Activated naive CD4-positive, alpha-beta T cell treated with anti-CD3 and anti-CD28 coated beads, Interleukin-2, amount 50 U/mL, for 72 hours (primary cell): ENCODE measurements around the gene CPSF3. TPM values are rescaled to one million over a fixed set of nuclear protein-coding genes. Genes with fewer than 3 reads are reported as not detected.
A peak's percentile ranks its signal among the peaks of the same experiment; 100 is the strongest.

Experiments
- ATAC-seq, 2 donors: fragments of 150-1000 bp; cut with Tn5 transposase; 2 replicates each; pipeline ENCODE4 v1.10.0; 2021; ENCODE audit warnings: mild to moderate bottlenecking in 2 of 2, moderate library complexity in 2 of 2
- DNase-seq, 2 donors: peaks; one replicate each; pipeline ENCODE4 v3.0.0; 2021 to 2022; ENCODE audit warnings: low spot score in 2 of 2
- H3K27ac Mint-ChIP-seq, 2 donors: one replicate each; pipeline ENCODE4 v1.8.0; 2022; ENCODE audit warnings: mild to moderate bottlenecking in 2 of 2, mixed read lengths in 2 of 2
- H3K36me3 Mint-ChIP-seq, 2 donors: one replicate each; pipeline ENCODE4 v1.8.0; 2022; ENCODE audit warnings: mixed read lengths in 2 of 2
- H3K9me3 Mint-ChIP-seq, 2 donors: one replicate each; pipeline ENCODE4 v1.8.0; 2022; ENCODE audit warnings: mixed read lengths in 2 of 2
- total RNA-seq, 2 donors: library from RNA; stranded (reverse); gene quantifications; one replicate each; pipeline ENCODE4 v1.2.3, GENCODE V29; 2022

The CPSF3 gene
- total RNA-seq, 2 donors from 2014 or later = 55.8 to 63.3 TPM

- ATAC-seq (peak; percentile 24), DNase-seq (peak in 1 of 2 donors; percentile 24)
- Mint-ChIP-seq H3K9me3 (peaks cover 0 to 8% of the 10 kb centered on the region in 2 donors), H3K27ac (peak overlapping the region; percentile 22 to 86), H3K36me3 (peaks cover 20 to 31% of the 10 kb centered on the region in 2 donors)
Measured at GRCh38 chr2:9473308-9473984, 50.0 kb downstream of the CPSF3 start.

GRCh38 chr2:9473985-9474360, 50.5 kb downstream of the CPSF3 start:
- ATAC-seq (peak; percentile 57 to 61), DNase-seq (no peak)
- Mint-ChIP-seq H3K27ac (peak overlapping the region; percentile 22 to 86), H3K9me3 (peaks cover 0 to 8% of the 10 kb centered on the region in 2 donors), H3K36me3 (peaks cover 25 to 31% of the 10 kb centered on the region in 2 donors)

- DNase-seq = peak; percentile 60 to 76
- peaks cover 0 to 8% of the 10 kb centered on the region in 2 donors for H3K9me3 Mint-ChIP-seq
- peak; percentile 84 to 85 for ATAC-seq
- peaks cover 25 to 31% of the 10 kb centered on the region in 2 donors for H3K36me3 Mint-ChIP-seq
- H3K27ac Mint-ChIP-seq = peak within 1 kb of the TSS; percentile 88 to 92
Measured at GRCh38 chr2:9474361-9475057, 51.1 kb downstream of the CPSF3 start, which contains the start of gene IAH1. Gene IAH1, plus strand, starts transcription at chr2:9474551. Its CDS starts 16 bp downstream, at chr2:9474567.

- DNase-seq = no peak
- ATAC-seq = no peak
- H3K27ac Mint-ChIP-seq = no peak overlapping the region
- peaks cover 0 to 8% of the 10 kb centered on the region in 2 donors for H3K9me3 Mint-ChIP-seq
- H3K36me3 Mint-ChIP-seq = peaks cover 25 to 27% of the 10 kb centered on the region in 2 donors
Measured at GRCh38 chr2:9477914-9478313, 54.5 kb downstream of the CPSF3 start.

- no peak for DNase-seq
- peaks cover 0 to 8% of the 10 kb centered on the region in 2 donors for H3K9me3 Mint-ChIP-seq
- ATAC-seq = no peak
- peaks cover 21 to 23% of the 10 kb centered on the region in 2 donors for H3K36me3 Mint-ChIP-seq
- peak overlapping the region; percentile 13 to 28 for H3K27ac Mint-ChIP-seq
Measured at GRCh38 chr2:9478526-9478925, 55.1 kb downstream of the CPSF3 start.

- H3K36me3 Mint-ChIP-seq = peaks cover 16 to 30% of the 10 kb centered on the region in 2 donors
- peaks cover 0 to 8% of the 10 kb centered on the region in 2 donors for H3K9me3 Mint-ChIP-seq
- DNase-seq = no peak
- peak overlapping the region in 1 of 2 donors; percentile 77 for H3K27ac Mint-ChIP-seq
- no peak for ATAC-seq
Measured at GRCh38 chr2:9480157-9480556, 56.7 kb downstream of the CPSF3 start.

- no peaks in the 10 kb centered on the region for H3K9me3 Mint-ChIP-seq
- H3K27ac Mint-ChIP-seq = peak overlapping the region in 1 of 2 donors; percentile 78
- H3K36me3 Mint-ChIP-seq = peaks cover 5 to 23% of the 10 kb centered on the region in 2 donors
- ATAC-seq (peak in 1 of 2 donors; percentile 28), DNase-seq (no peak)
Measured at GRCh38 chr2:9483107-9483506, 59.7 kb downstream of the CPSF3 start.

GRCh38 chr2:9484533-9484932, 61.1 kb downstream of the CPSF3 start:
- no peak for ATAC-seq
- H3K9me3 Mint-ChIP-seq = no peaks in the 10 kb centered on the region
- H3K36me3 Mint-ChIP-seq = peaks cover 0 to 25% of the 10 kb centered on the region in 2 donors
- peak overlapping the region; percentile 7 to 78 for H3K27ac Mint-ChIP-seq
- no peak for DNase-seq

GRCh38 chr2:9488583-9489547, 65.4 kb downstream of the CPSF3 start:
- DNase-seq (no peak), ATAC-seq (peak; percentile 63 to 73)
- H3K9me3 Mint-ChIP-seq = no peaks in the 10 kb centered on the region
- peak overlapping the region in 1 of 2 donors; percentile 71 for H3K27ac Mint-ChIP-seq
- peaks cover 0 to 41% of the 10 kb centered on the region in 2 donors for H3K36me3 Mint-ChIP-seq

GRCh38 chr2:9490789-9491188, 67.3 kb downstream of the CPSF3 start:
- Mint-ChIP-seq H3K27ac (no peak overlapping the region), H3K9me3 (no peaks in the 10 kb centered on the region), H3K36me3 (peaks cover 4 to 30% of the 10 kb centered on the region in 2 donors)
- ATAC-seq (no peak), DNase-seq (no peak)

- ATAC-seq = no peak
- DNase-seq = no peak
- Mint-ChIP-seq H3K27ac (peak overlapping the region in 1 of 2 donors; percentile 4), H3K9me3 (no peaks in the 10 kb centered on the region), H3K36me3 (peaks cover 13 to 25% of the 10 kb centered on the region in 2 donors)
Measured at GRCh38 chr2:9492927-9493326, 69.5 kb downstream of the CPSF3 start.

- Mint-ChIP-seq H3K36me3 (peaks cover 13 to 21% of the 10 kb centered on the region in 2 donors), H3K27ac (peak overlapping the region in 1 of 2 donors; percentile 4), H3K9me3 (no peaks in the 10 kb centered on the region)
- DNase-seq (no peak), ATAC-seq (peak; percentile 58 to 71)
Measured at GRCh38 chr2:9493478-9493877, 70.0 kb downstream of the CPSF3 start.

GRCh38 chr2:9494081-9494480, 70.6 kb downstream of the CPSF3 start:
- no peak for DNase-seq

GRCh38 chr2:9497017-9497416, 73.6 kb downstream of the CPSF3 start:
- H3K27ac Mint-ChIP-seq = peak overlapping the region; percentile 61 to 63

More at GRCh38 chr2:9494081-9494480, 70.6 kb downstream of the CPSF3 start:
- peak; percentile 30 to 69 for ATAC-seq
- Mint-ChIP-seq H3K9me3 (no peaks in the 10 kb centered on the region), H3K27ac (peak overlapping the region in 1 of 2 donors; percentile 86), H3K36me3 (peaks cover 13 to 26% of the 10 kb centered on the region in 2 donors)

GRCh38 chr2:9498210-9498609, 74.8 kb downstream of the CPSF3 start:
- Mint-ChIP-seq H3K9me3 (no peaks in the 10 kb centered on the region), H3K27ac (peak overlapping the region in 1 of 2 donors; percentile 57), H3K36me3 (peaks cover 10 to 20% of the 10 kb centered on the region in 2 donors)
- no peak for ATAC-seq
- no peak for DNase-seq

More at GRCh38 chr2:9497017-9497416, 73.6 kb downstream of the CPSF3 start:
- H3K36me3 Mint-ChIP-seq = peaks cover 12 to 20% of the 10 kb centered on the region in 2 donors
- ATAC-seq = peak; percentile 46 to 62
- H3K9me3 Mint-ChIP-seq = no peaks in the 10 kb centered on the region
- DNase-seq = no peak

GRCh38 chr2:9508931-9509330, 85.5 kb downstream of the CPSF3 start:
- no peak for ATAC-seq
- H3K36me3 Mint-ChIP-seq = peaks cover 0 to 6% of the 10 kb centered on the region in 2 donors
- H3K27ac Mint-ChIP-seq = no peak overlapping the region

More at GRCh38 chr2:9508931-9509330, 85.5 kb downstream of the CPSF3 start:
- DNase-seq = no peak
- H3K9me3 Mint-ChIP-seq = no peaks in the 10 kb centered on the region
